GM06990 (cell line): ENCODE data around the gene SLC13A4.
"Not testable (repeated sequence)": the region's sequence is repeated elsewhere in the genome, so short reads cannot be mapped to it uniquely, and the experiment has no call there.

Source experiments
- DNase-seq: peaks from one replicate; pipeline ENCODE4 v3.0.0-alpha.2; 2011; ENCODE audit not compliant: insufficient read length; ENCODE audit errors: extremely low read depth
- H3K27me3 ChIP-seq: replicated peaks from 2 replicates; pipeline ENCODE4 v1.6.0; 2011; ENCODE audit warnings: low read length; ENCODE audit not compliant: control insufficient read depth, insufficient read depth
- H3K36me3 ChIP-seq: 2 replicates; pipeline ENCODE4 v1.5.1; 2011; ENCODE audit warnings: low read length; ENCODE audit not compliant: control insufficient read depth, insufficient read depth
- H3K4me3 ChIP-seq: replicated peaks from 2 replicates; pipeline ENCODE4 v1.5.1; 2011; ENCODE audit warnings: low read depth, mild to moderate bottlenecking, control low read depth, low read length
- TF ChIP-seq, protein P1 (sequence below): IDR thresholded peaks from 2 replicates; pipeline ENCODE4 v1.5.1; 2011; ENCODE audit warnings: low read length, control low read depth, mild to moderate bottlenecking, inconsistent platforms; ENCODE audit not compliant: insufficient read depth, poor library complexity, severe bottlenecking

The SLC13A4 gene, protein sequence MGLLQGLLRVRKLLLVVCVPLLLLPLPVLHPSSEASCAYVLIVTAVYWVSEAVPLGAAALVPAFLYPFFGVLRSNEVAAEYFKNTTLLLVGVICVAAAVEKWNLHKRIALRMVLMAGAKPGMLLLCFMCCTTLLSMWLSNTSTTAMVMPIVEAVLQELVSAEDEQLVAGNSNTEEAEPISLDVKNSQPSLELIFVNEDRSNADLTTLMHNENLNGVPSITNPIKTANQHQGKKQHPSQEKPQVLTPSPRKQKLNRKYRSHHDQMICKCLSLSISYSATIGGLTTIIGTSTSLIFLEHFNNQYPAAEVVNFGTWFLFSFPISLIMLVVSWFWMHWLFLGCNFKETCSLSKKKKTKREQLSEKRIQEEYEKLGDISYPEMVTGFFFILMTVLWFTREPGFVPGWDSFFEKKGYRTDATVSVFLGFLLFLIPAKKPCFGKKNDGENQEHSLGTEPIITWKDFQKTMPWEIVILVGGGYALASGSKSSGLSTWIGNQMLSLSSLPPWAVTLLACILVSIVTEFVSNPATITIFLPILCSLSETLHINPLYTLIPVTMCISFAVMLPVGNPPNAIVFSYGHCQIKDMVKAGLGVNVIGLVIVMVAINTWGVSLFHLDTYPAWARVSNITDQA

DNA sequence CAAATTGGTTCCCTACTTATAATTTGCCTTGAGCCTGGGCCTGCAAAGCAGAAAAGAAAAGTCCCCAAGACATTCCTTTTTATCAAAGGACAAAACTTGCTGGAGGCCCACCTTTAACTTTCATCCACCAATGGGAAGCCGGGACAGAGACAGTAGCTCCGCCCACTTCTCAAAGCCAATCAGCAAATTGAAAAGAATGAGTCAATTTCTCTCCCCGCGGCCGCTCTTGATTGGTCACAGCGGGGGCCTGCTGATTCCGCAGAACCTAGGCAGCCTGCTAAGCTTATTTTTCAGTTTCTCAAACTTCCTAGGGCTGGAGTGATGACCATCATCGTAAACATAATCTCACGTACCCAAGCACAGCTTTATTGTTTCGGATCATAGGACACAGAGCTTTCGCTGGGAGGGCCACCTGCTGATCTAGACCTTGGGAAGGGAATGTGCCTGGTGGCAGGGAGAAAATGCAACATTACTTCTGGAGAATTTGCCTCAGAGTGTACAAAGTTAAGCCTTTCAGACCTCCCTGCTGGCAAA, at the start of gene SLC13A4:
SLC13A4 (minus strand) TSS at position 51 of the 534 bp plus-strand sequence. CDS start 690 bp downstream, outside the sequence.
- TF ChIP-seq, protein P1, sequence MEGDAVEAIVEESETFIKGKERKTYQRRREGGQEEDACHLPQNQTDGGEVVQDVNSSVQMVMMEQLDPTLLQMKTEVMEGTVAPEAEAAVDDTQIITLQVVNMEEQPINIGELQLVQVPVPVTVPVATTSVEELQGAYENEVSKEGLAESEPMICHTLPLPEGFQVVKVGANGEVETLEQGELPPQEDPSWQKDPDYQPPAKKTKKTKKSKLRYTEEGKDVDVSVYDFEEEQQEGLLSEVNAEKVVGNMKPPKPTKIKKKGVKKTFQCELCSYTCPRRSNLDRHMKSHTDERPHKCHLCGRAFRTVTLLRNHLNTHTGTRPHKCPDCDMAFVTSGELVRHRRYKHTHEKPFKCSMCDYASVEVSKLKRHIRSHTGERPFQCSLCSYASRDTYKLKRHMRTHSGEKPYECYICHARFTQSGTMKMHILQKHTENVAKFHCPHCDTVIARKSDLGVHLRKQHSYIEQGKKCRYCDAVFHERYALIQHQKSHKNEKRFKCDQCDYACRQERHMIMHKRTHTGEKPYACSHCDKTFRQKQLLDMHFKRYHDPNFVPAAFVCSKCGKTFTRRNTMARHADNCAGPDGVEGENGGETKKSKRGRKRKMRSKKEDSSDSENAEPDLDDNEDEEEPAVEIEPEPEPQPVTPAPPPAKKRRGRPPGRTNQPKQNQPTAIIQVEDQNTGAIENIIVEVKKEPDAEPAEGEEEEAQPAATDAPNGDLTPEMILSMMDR, result no peak
- H3K36me3 ChIP-seq, result no peaks in the 10 kb centered on the region
- DNase-seq, result no peak
- H3K27me3 ChIP-seq, result no peaks in the 10 kb centered on the region
- H3K4me3 ChIP-seq, result no peak within 1 kb of the TSS

- not testable (repeated sequence) for H3K27me3 ChIP-seq, H3K36me3 ChIP-seq, DNase-seq
Measured at GRCh38 chr7:135775915-135776314, 47.9 kb upstream of the SLC13A4 start.

GRCh38 chr7:135775230-135775629, 47.2 kb upstream of the SLC13A4 start:
- Histone ChIP-seq H3K4me3 (no peak overlapping the region), H3K27me3 (no peaks in the 10 kb centered on the region), H3K36me3 (no peaks in the 10 kb centered on the region)
- DNase-seq, result no peak
- TF ChIP-seq, protein P1, result no peak

More at GRCh38 chr7:135775915-135776314, 47.9 kb upstream of the SLC13A4 start:
- not testable (repeated sequence) for H3K4me3 ChIP-seq

DNA sequence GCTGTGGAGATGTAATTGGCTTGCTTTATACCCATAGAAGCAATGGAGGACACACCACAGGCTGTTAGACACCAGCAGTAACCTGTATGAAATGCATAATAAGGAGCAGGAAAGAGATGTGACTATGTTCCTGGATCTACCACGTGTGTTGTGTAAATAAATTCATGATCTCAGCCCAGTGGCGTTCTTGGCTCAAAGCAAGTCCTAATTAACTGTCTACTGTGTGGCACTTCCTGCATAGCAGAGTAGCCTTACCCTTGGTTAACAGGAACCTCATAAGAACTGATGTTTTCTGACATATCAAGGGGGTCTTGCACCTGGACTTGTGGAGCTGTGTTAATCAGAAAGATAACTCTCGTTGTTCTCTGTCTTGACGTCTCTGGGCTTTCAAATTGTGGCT, 46.3 kb upstream of the SLC13A4 start:
- TF ChIP-seq, protein P1, result no peak
- Histone ChIP-seq H3K36me3 (no peaks in the 10 kb centered on the region), H3K4me3 (no peak overlapping the region), H3K27me3 (no peaks in the 10 kb centered on the region)
- DNase-seq, result no peak

DNA sequence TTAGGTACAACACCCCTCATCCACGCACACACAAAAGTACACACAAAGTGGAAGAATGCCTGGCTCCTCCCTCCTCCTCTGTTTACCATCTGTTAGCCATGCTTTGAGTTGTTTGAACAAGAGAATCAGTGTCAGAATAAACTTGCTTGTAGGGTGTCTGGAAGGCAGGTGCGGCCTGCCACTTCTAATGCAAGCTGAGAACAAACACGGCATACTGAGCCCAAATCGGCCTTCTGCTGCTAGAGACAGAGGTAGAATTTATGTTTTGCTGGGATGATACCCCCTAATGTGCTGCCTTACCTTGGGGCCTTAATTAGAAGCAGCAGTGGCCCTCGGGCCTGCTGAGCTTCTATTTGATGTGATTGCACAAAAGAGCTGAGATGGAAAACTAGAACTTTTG, 45.5 kb upstream of the SLC13A4 start:
- Histone ChIP-seq H3K4me3 (no peak overlapping the region), H3K27me3 (no peaks in the 10 kb centered on the region), H3K36me3 (no peaks in the 10 kb centered on the region)
- TF ChIP-seq, protein P1, result no peak
- DNase-seq, result no peak

DNA sequence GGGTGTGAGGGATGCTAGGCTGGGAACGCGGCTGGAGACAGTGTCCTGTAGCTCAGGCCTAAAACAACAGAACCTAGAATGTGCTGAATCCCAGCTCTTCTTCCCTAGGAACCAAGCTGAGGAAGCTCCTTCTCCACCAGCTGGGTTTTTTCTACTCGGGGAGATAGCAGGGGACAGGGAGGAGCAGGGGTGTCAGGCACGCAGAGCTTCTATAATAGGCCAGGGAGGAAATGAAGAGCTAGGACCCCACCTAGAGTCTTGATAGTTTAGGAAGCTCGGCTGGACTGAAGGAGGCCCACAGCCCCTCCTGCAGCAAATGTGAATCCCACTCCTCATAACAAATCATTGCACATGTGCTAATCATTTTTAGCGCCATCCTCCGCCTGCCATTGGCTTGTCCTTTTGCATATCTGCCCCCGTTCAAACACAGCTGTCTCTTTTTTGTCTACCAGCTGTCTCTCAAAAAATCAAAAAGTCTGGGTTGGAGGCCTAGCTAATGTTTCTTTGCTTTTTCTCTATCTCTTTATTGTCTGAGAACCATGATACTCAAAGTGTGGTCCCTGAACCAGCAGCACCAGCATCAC, 44.7 kb upstream of the SLC13A4 start:
- TF ChIP-seq, protein P1, result no peak
- H3K36me3 ChIP-seq, result no peaks in the 10 kb centered on the region
- no peak for DNase-seq

More for the DNA sequence above, 44.7 kb upstream of the SLC13A4 start:
- no peaks in the 10 kb centered on the region for H3K27me3 ChIP-seq
- no peak overlapping the region for H3K4me3 ChIP-seq
